ENCODE results near the gene SIN3B.

- TF ChIP-seq, protein P1, sequence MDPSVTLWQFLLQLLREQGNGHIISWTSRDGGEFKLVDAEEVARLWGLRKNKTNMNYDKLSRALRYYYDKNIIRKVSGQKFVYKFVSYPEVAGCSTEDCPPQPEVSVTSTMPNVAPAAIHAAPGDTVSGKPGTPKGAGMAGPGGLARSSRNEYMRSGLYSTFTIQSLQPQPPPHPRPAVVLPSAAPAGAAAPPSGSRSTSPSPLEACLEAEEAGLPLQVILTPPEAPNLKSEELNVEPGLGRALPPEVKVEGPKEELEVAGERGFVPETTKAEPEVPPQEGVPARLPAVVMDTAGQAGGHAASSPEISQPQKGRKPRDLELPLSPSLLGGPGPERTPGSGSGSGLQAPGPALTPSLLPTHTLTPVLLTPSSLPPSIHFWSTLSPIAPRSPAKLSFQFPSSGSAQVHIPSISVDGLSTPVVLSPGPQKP (CRISPR knock-in tag; IDR thresholded peaks at IDR 0.05): no peak
- TF ChIP-seq MLLT1 (IDR thresholded peaks at IDR 0.05): no peak
- TF ChIP-seq POLR2A (conservative IDR thresholded peaks at IDR 0.05): no peak
- TF ChIP-seq, protein P2, sequence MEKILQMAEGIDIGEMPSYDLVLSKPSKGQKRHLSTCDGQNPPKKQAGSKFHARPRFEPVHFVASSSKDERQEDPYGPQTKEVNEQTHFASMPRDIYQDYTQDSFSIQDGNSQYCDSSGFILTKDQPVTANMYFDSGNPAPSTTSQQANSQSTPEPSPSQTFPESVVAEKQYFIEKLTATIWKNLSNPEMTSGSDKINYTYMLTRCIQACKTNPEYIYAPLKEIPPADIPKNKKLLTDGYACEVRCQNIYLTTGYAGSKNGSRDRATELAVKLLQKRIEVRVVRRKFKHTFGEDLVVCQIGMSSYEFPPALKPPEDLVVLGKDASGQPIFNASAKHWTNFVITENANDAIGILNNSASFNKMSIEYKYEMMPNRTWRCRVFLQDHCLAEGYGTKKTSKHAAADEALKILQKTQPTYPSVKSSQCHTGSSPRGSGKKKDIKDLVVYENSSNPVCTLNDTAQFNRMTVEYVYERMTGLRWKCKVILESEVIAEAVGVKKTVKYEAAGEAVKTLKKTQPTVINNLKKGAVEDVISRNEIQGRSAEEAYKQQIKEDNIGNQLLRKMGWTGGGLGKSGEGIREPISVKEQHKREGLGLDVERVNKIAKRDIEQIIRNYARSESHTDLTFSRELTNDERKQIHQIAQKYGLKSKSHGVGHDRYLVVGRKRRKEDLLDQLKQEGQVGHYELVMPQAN (IDR thresholded peaks at IDR 0.05; ENCODE audit: borderline replicate concordance): no peak
- TF ChIP-seq, protein P3, sequence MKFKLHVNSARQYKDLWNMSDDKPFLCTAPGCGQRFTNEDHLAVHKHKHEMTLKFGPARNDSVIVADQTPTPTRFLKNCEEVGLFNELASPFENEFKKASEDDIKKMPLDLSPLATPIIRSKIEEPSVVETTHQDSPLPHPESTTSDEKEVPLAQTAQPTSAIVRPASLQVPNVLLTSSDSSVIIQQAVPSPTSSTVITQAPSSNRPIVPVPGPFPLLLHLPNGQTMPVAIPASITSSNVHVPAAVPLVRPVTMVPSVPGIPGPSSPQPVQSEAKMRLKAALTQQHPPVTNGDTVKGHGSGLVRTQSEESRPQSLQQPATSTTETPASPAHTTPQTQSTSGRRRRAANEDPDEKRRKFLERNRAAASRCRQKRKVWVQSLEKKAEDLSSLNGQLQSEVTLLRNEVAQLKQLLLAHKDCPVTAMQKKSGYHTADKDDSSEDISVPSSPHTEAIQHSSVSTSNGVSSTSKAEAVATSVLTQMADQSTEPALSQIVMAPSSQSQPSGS (CRISPR knock-in tag; IDR thresholded peaks at IDR 0.05): no peak
- TF ChIP-seq, protein P4, sequence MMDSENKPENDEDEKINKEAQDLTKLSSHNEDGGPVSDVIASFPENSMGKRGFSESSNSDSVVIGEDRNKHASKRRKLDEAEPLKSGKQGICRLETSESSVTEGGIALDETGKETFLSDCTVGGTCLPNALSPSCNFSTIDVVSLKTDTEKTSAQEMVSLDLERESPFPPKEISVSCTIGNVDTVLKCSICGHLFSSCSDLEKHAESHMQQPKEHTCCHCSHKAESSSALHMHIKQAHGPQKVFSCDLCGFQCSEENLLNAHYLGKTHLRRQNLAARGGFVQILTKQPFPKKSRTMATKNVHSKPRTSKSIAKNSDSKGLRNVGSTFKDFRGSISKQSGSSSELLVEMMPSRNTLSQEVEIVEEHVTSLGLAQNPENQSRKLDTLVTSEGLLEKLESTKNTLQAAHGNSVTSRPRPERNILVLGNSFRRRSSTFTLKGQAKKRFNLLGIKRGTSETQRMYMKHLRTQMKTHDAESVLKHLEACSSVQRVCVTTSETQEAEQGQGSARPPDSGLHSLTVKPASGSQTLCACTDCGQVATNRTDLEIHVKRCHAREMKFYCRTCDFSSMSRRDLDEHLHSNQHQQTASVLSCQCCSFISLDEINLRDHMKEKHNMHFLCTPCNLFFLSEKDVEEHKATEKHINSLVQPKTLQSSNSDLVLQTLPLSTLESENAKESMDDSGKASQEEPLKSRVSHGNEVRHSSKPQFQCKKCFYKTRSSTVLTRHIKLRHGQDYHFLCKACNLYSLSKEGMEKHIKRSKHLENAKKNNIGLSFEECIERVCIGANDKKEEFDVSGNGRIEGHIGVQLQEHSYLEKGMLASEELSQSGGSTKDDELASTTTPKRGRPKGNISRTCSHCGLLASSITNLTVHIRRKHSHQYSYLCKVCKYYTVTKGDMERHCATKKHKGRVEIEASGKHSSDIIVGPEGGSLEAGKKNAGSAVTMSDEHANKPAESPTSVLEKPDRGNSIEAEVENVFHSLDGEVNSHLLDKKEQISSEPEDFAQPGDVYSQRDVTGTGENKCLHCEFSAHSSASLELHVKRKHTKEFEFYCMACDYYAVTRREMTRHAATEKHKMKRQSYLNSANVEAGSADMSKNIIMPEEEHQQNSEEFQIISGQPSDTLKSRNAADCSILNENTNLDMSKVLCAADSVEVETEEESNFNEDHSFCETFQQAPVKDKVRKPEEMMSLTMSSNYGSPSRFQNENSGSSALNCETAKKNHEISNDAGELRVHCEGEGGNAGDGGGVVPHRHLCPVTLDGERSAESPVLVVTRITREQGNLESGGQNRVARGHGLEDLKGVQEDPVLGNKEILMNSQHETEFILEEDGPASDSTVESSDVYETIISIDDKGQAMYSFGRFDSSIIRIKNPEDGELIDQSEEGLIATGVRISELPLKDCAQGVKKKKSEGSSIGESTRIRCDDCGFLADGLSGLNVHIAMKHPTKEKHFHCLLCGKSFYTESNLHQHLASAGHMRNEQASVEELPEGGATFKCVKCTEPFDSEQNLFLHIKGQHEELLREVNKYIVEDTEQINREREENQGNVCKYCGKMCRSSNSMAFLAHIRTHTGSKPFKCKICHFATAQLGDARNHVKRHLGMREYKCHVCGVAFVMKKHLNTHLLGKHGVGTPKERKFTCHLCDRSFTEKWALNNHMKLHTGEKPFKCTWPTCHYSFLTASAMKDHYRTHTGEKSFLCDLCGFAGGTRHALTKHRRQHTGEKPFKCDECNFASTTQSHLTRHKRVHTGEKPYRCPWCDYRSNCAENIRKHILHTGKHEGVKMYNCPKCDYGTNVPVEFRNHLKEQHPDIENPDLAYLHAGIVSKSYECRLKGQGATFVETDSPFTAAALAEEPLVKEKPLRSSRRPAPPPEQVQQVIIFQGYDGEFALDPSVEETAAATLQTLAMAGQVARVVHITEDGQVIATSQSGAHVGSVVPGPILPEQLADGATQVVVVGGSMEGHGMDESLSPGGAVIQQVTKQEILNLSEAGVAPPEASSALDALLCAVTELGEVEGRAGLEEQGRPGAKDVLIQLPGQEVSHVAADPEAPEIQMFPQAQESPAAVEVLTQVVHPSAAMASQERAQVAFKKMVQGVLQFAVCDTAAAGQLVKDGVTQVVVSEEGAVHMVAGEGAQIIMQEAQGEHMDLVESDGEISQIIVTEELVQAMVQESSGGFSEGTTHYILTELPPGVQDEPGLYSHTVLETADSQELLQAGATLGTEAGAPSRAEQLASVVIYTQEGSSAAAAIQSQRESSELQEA (IDR thresholded peaks at IDR 0.05; ENCODE audit: low read depth): no peak
- TF ChIP-seq EHMT2 (IDR thresholded peaks at IDR 0.05): no peak
Observed at GRCh38 chr19:16859626-16860025, 30.4 kb downstream of the SIN3B start.
